GM12892 (cell line): ENCODE data around the gene ZNF711.
"Not testable (repeated sequence)": the region's sequence is repeated elsewhere in the genome, so short reads cannot be mapped to it uniquely, and the experiment has no call there.

Experiments used
- POLR2A ChIP-seq: IDR thresholded peaks from 2 replicates; pipeline ENCODE4 v1.6.1; 2011; ENCODE audit warnings: low read depth, low read length, control low read depth
- POLR2AphosphoS5 ChIP-seq: IDR thresholded peaks from 2 replicates; pipeline ENCODE4 v1.6.1; 2011; ENCODE audit warnings: low read depth, low read length, control low read depth

GRCh38 chrX:85285286-85285685 is 41.5 kb downstream of the ZNF711 start:
- TF ChIP-seq POLR2A, POLR2AphosphoS5: not testable (repeated sequence)
